Measurements from ENCODE around the gene DUSP5. TPM values are rescaled to one million over a fixed set of nuclear protein-coding genes. Genes with fewer than 3 reads are reported as not detected.

The DUSP5 gene
- total and polyA plus RNA-seq, 2 of the 4 experiments (the other 2 are of a cell fraction): 42.1 to 48.1 TPM

DNA sequence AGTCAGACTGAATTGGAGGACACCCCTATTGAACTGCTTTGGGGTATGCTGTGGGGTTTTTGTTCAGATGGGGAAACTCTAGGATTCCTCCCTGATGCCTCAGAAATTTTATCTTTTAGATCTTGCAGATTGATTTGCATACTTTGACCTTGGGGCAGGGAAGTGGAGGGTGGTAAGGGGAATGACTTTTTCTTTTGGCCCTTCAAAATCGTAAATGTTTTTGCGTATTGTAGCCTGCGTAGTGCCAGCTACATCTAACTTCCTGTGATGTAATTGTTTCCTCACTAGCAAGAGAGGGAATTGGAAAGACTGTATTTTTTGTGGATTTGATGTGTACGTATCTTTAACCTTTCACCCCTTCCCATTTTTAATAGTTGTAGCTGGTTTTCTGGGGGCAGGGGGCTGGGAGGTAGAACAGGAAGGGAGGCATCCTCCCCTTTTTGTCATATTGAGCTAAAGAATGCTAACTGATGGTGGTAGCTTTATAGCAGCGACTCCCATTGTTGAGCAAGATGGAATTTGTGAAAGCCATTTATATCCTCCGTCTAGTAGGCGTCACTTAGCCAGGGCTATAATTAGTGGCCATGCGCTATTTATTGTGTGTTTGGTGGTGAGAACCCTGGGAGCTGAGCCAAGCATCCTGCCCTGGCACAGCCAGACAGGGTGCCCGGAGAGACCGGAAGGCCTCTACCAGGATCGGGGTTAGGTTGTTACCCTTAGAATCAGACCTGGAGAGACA, 11.3 kb downstream of the DUSP5 start:
- intact Hi-C loops (cut with micrococcal nuclease): no loop called here
- Histone ChIP-seq H2BK5ac (ENCODE audit: low read depth, low read length, poor library complexity, severe bottlenecking) (no peak overlapping the region), H3K27me3 (ENCODE audit: control insufficient read depth, insufficient read depth, low read length) (no peaks in the 10 kb centered on the region), H4K91ac (ENCODE audit: insufficient read depth, low read depth, low read length) (no peak overlapping the region), H3K18ac (ENCODE audit: low read depth, low read length) (no peak overlapping the region), H3K4me3 (ENCODE audit: insufficient read depth, low read depth, low read length) (no peak overlapping the region), H2BK20ac (ENCODE audit: low read depth, low read length) (no peak overlapping the region), H2AK5ac (ENCODE audit: low read depth, low read length) (no peak overlapping the region), H2BK120ac (ENCODE audit: low read depth, low read length) (no peak overlapping the region), H3K9ac (ENCODE audit: low read depth, low read length) (no peak overlapping the region), H3K14ac (replicated peaks; ENCODE audit: low read depth, low read length) (no peak overlapping the region), H4K5ac (ENCODE audit: low read depth, low read length) (no peak overlapping the region), H4K8ac (ENCODE audit: low read depth in 2 of 2, low read length in 2 of 2) (no peak overlapping the region), H2AFZ (replicated peaks; ENCODE audit: low read length, poor library complexity) (no peak overlapping the region), H3K4ac (ENCODE audit: low read depth, low read length) (no peak overlapping the region), H2AK9ac (replicated peaks; ENCODE audit: low read depth, low read length, poor library complexity) (no peak overlapping the region), H3K4me1 (ENCODE audit: control insufficient read depth, insufficient read depth, low read length) (peaks cover 22% of the 10 kb centered on the region), H3K9me3 (ENCODE audit: control insufficient read depth, insufficient read depth, low read length) (no peaks in the 10 kb centered on the region), H3K27ac (ENCODE audit: insufficient read depth, low read length) (no peak overlapping the region), H3K9me1 (ENCODE audit: insufficient read depth, low read length) (peaks cover 45% of the 10 kb centered on the region), H3K79me1 (ENCODE audit: low read depth in 1 of 2, low read length in 2 of 2) (peaks cover 60 to 99% of the 10 kb centered on the region in 2 experiments), H4K20me1 (ENCODE audit: insufficient read depth, low read length) (peaks cover 62% of the 10 kb centered on the region), H3K23ac (ENCODE audit: low read depth, low read length) (no peak overlapping the region), H2BK15ac (ENCODE audit: low read depth, low read length) (no peak overlapping the region), H3K56ac (ENCODE audit: extremely low read depth, insufficient read depth, low read length) (no peak overlapping the region), H3K36me3 (ENCODE audit: control insufficient read depth, insufficient read depth, low read length) (peaks cover 63% of the 10 kb centered on the region), H3K4me2 (ENCODE audit: low read depth, low read length) (no peak overlapping the region)
- POLR2A ChIA-PET (ENCODE audit: unreplicated experiment): interaction anchor here (0.6 kb wide), 1 partner anchor 18 kb away, joined by 9 read pairs; no protein-coding TSS in a partner anchor
- DNase-seq: no peak
- CTCF ChIA-PET: no interaction called here
- dilution Hi-C loops (cut with HindIII; ENCODE audit: low sequenced_read_pairs, unreplicated experiment): no loop called here
- BruUV-seq (replicated peaks): no TSS peak
- WGBS, 2 experiments (ENCODE audit: extremely low coverage in 2 of 2, insufficient read length in 1 of 2): 90% methylated on average over 2 of the region's 11 CpGs; no CpG with 5 or more reads in 1 of the 2 experiments
- no peak for ATAC-seq (ENCODE audit: low read depth)
- in situ Hi-C loops (cut with MboI; ENCODE audit: low sequenced_read_pairs): no loop called here
- no peak for TF ChIP-seq SMC3 (IDR thresholded peaks at IDR 0.05; ENCODE audit: low read depth, low read length)
- TF ChIP-seq, protein P1, sequence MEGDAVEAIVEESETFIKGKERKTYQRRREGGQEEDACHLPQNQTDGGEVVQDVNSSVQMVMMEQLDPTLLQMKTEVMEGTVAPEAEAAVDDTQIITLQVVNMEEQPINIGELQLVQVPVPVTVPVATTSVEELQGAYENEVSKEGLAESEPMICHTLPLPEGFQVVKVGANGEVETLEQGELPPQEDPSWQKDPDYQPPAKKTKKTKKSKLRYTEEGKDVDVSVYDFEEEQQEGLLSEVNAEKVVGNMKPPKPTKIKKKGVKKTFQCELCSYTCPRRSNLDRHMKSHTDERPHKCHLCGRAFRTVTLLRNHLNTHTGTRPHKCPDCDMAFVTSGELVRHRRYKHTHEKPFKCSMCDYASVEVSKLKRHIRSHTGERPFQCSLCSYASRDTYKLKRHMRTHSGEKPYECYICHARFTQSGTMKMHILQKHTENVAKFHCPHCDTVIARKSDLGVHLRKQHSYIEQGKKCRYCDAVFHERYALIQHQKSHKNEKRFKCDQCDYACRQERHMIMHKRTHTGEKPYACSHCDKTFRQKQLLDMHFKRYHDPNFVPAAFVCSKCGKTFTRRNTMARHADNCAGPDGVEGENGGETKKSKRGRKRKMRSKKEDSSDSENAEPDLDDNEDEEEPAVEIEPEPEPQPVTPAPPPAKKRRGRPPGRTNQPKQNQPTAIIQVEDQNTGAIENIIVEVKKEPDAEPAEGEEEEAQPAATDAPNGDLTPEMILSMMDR (conservative IDR thresholded peaks at IDR 0.05; ENCODE audit: low read depth, low read length): no peak
- TF ChIP-seq, protein P2, sequence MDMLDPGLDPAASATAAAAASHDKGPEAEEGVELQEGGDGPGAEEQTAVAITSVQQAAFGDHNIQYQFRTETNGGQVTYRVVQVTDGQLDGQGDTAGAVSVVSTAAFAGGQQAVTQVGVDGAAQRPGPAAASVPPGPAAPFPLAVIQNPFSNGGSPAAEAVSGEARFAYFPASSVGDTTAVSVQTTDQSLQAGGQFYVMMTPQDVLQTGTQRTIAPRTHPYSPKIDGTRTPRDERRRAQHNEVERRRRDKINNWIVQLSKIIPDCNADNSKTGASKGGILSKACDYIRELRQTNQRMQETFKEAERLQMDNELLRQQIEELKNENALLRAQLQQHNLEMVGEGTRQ (IDR thresholded peaks at IDR 0.05; ENCODE audit: low read depth, low read length): no peak
- no peak for TF ChIP-seq MXI1 (IDR thresholded peaks at IDR 0.05; ENCODE audit: borderline replicate concordance, low read depth, low read length)
- no peak for TF ChIP-seq CEBPB (IDR thresholded peaks at IDR 0.05; ENCODE audit: low read depth, low read length)
- no peak for TF ChIP-seq MAZ (IDR thresholded peaks at IDR 0.05; ENCODE audit: borderline replicate concordance, low read depth, low read length)
- no peak for TF ChIP-seq RFX5 (IDR thresholded peaks at IDR 0.05; ENCODE audit: low read depth, low read length)
- TF ChIP-seq, protein P3, sequence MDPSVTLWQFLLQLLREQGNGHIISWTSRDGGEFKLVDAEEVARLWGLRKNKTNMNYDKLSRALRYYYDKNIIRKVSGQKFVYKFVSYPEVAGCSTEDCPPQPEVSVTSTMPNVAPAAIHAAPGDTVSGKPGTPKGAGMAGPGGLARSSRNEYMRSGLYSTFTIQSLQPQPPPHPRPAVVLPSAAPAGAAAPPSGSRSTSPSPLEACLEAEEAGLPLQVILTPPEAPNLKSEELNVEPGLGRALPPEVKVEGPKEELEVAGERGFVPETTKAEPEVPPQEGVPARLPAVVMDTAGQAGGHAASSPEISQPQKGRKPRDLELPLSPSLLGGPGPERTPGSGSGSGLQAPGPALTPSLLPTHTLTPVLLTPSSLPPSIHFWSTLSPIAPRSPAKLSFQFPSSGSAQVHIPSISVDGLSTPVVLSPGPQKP (IDR thresholded peaks at IDR 0.05; ENCODE audit: borderline replicate concordance, low read depth, low read length): no peak
- TF ChIP-seq FOS (IDR thresholded peaks at IDR 0.05; ENCODE audit: low read depth, low read length): no peak
- no peak for TF ChIP-seq BHLHE40 (IDR thresholded peaks at IDR 0.05; ENCODE audit: low read depth, low read length)
- no peak; the same call in 1 of the 2 replicates for TF ChIP-seq CHD1 (IDR thresholded peaks at IDR 0.05; ENCODE audit: low read depth, low read length)
- TF ChIP-seq POLR2A (IDR thresholded peaks at IDR 0.05; ENCODE audit: low read depth, low read length): no peak; the same call in 1 of the 2 replicates
- TF ChIP-seq MAFK (IDR thresholded peaks at IDR 0.05; ENCODE audit: low read depth, low read length): no peak
- no peak for TF ChIP-seq RCOR1 (IDR thresholded peaks at IDR 0.05; ENCODE audit: insufficient replicate concordance, low read length)
- no peak for TF ChIP-seq NFE2L2 (IDR thresholded peaks at IDR 0.05; ENCODE audit: low read depth, low read length)
